AG04449 (cell line): ENCODE data around the gene SGPP2.

Experiments used
- CTCF ChIA-PET: fragments of 350-600 bp; formaldehyde crosslinking; extraction: SDS; loops from one replicate; lab custom pipeline; 2021; ENCODE audit warnings: antibody characterized with exemption; lab: Yijun Ruan, JAX
- POLR2A ChIA-PET: fragments of 400-600, 350-600 bp; formaldehyde crosslinking; extraction: SDS; loops from one replicate; lab custom pipeline; 2020; ENCODE audit warnings: antibody characterized with exemption, inconsistent platforms; lab: Yijun Ruan, JAX
- DNase-seq: peaks from one replicate; pipeline ENCODE4 v3.0.0-alpha.2; 2010; ENCODE audit warnings: low read depth, low spot score
- H3K4me3 ChIP-seq: 2 replicates; pipeline ENCODE4 v1.5.1; 2011; ENCODE audit warnings: low read depth, mild to moderate bottlenecking, control low read depth, low read length
- TF ChIP-seq, protein P1 (sequence below): IDR thresholded peaks from one replicate; pipeline ENCODE4 v1.5.1; 2011; ENCODE audit warnings: mild to moderate bottlenecking, moderate library complexity, low read length, control low read depth, inconsistent platforms; ENCODE audit not compliant: insufficient read depth; ENCODE audit errors: missing control alignments

SGPP2 gene

GRCh38 chr2:222442665-222443064 lies 18.3 kb downstream of the SGPP2 start:
- CTCF ChIA-PET = no interaction called here
- no peak overlapping the region for H3K4me3 ChIP-seq
- TF ChIP-seq, protein P1, sequence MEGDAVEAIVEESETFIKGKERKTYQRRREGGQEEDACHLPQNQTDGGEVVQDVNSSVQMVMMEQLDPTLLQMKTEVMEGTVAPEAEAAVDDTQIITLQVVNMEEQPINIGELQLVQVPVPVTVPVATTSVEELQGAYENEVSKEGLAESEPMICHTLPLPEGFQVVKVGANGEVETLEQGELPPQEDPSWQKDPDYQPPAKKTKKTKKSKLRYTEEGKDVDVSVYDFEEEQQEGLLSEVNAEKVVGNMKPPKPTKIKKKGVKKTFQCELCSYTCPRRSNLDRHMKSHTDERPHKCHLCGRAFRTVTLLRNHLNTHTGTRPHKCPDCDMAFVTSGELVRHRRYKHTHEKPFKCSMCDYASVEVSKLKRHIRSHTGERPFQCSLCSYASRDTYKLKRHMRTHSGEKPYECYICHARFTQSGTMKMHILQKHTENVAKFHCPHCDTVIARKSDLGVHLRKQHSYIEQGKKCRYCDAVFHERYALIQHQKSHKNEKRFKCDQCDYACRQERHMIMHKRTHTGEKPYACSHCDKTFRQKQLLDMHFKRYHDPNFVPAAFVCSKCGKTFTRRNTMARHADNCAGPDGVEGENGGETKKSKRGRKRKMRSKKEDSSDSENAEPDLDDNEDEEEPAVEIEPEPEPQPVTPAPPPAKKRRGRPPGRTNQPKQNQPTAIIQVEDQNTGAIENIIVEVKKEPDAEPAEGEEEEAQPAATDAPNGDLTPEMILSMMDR = no peak
- no peak for DNase-seq
- POLR2A ChIA-PET = no interaction called here

DNA sequence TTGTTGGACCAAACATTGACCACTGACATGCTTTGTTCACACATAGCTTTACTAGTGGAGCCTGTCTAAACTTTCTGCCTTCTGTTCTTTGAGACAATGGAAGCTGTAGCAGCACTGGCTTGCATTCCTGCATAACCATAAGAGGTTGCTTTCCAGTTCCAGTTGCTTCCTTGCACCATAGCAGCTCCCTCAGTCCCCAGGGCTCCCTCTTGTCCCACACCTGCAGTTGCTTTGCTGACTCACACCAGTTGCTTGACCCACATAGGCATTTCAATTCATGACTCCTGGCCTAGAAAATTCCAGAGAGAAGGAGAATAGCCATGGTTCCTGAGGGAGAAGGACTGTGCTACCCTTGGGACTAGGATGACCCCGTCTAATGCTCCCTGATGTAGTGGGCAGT lies 20.9 kb downstream of the SGPP2 start:
- ChIA-PET POLR2A (no interaction called here), CTCF (no interaction called here)
- no peak overlapping the region for H3K4me3 ChIP-seq
- DNase-seq = no peak
- TF ChIP-seq, protein P1 = no peak

DNA sequence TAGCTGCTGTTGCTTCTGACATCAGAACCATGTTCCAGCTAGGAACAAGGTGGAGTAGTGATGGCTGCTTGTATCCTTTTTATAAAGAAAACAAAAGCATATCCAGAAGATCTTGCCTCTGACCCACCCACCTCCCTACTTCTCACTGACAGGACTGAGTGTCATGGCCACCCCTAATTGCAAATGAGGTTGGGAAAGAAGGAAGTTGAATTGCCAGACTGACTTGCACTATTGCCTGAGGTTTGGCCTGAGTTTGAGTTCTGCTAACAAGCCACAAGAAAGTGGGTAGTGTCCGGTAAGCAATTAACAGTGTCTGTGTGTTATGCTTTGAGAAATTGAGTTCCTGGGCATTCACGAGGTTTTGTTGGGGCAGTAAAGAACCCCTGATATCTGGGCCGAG lies 22.8 kb downstream of the SGPP2 start:
- no peak for DNase-seq
- no peak overlapping the region for H3K4me3 ChIP-seq
- POLR2A ChIA-PET = no interaction called here
- TF ChIP-seq, protein P1 = no peak
- CTCF ChIA-PET = no interaction called here

DNA sequence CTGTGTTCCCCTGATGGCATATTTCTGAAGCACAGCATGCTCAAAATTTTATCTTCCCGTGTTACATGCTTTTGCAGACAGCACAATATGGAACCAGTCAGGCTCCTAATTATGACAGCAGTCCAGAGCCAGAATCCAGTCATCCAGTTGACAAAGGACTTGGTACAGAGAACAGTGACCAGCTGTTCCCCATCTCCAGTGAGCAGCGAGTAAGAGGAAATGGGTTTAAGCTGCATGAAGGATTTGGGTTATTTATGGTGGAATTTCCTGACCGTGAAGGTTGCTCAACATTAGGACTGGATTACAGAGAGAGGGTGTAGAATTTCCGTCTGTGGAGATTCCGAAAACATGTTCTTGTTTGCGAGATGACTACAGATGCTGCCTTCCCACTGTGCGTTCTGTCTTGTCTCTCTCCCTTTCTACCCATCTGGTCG lies 24.4 kb downstream of the SGPP2 start:
- TF ChIP-seq, protein P1 = no peak
- ChIA-PET CTCF (no interaction called here), POLR2A (no interaction called here)
- no peak overlapping the region for H3K4me3 ChIP-seq
- DNase-seq = peak; percentile 24

- CTCF ChIA-PET = no interaction called here
- no peak overlapping the region for H3K4me3 ChIP-seq
Observed at GRCh38 chr2:222450021-222450420, 25.7 kb downstream of the SGPP2 start.

GRCh38 chr2:222451224-222451674 lies 26.9 kb downstream of the SGPP2 start:
- CTCF ChIA-PET = no interaction called here
- DNase-seq = no peak

More at GRCh38 chr2:222450021-222450420, 25.7 kb downstream of the SGPP2 start:
- TF ChIP-seq, protein P1 = no peak
- no peak for DNase-seq
- POLR2A ChIA-PET = no interaction called here

More at GRCh38 chr2:222451224-222451674, 26.9 kb downstream of the SGPP2 start:
- TF ChIP-seq, protein P1 = no peak
- POLR2A ChIA-PET = interaction anchor here (0.6 kb wide), 1 partner anchor 152 kb away, joined by 3 read pairs; no protein-coding TSS in a partner anchor
- H3K4me3 ChIP-seq = no peak overlapping the region
